Tibial nerve (tissue), 4 donors: Measurements from ENCODE around the gene CREB3L1. TPM values are rescaled to one million over a fixed set of nuclear protein-coding genes. Genes with fewer than 3 reads are reported as not detected.

Source experiments
- DNase-seq, 2 donors: peaks; one replicate each; pipeline ENCODE4 v3.0.0-alpha.2; 2019; ENCODE audit warnings: low spot score in 2 of 2
- H3K27ac ChIP-seq, 4 donors: fragments of 200-600 bp; sonication (generic) in 3 of 4; one replicate each; pipeline ENCODE4 v1.5.1; 2017 to 2019; ENCODE audit warnings: mild to moderate bottlenecking in 1 of 4
- H3K27me3 ChIP-seq, 2 donors: fragments of 200-600 bp; sonication (generic) in 1 of 2; one replicate each; pipeline versions ENCODE4 v1.5.1 to v1.6.0; 2017 to 2019
- H3K36me3 ChIP-seq, 3 donors: fragments of 200-600 bp; sonication (generic); one replicate each; pipeline ENCODE4 v1.5.1; 2018 to 2019
- H3K4me1 ChIP-seq, 4 donors: fragments of 200-600 bp; sonication (generic) in 3 of 4; one replicate each; pipeline ENCODE4 v1.5.1; 2017 to 2019
- H3K4me3 ChIP-seq, 4 donors: fragments of 200-600 bp; sonication (generic) in 3 of 4; one replicate each; pipeline ENCODE4 v1.5.1; 2017 to 2019; ENCODE audit warnings: mild to moderate bottlenecking in 1 of 4, moderate library complexity in 1 of 4
- H3K9me3 ChIP-seq, 4 donors: fragments of 200-600 bp; sonication (generic) in 3 of 4; one replicate each; pipeline ENCODE4 v1.5.1; 2017 to 2019
- CTCF ChIP-seq, 5 experiments: fragments of 200-600 bp in 3 of 5; fragments of 450-650 bp in 2 of 5; sonication (generic) in 3 of 5; IDR thresholded peaks; one replicate each; pipeline ENCODE4 v1.5.1; 2016 to 2019; ENCODE audit warnings: antibody characterized with exemption in 5 of 5, mild to moderate bottlenecking in 3 of 5, moderate library complexity in 2 of 5
- EP300 ChIP-seq, 2 donors: sonication (generic); formaldehyde crosslinking; IDR thresholded peaks; one replicate each; pipeline ENCODE4 v1.6.1; 2017; ENCODE audit warnings: antibody characterized with exemption in 2 of 2, mild to moderate bottlenecking in 1 of 2
- POLR2A ChIP-seq, 2 donors: fragments of 450-650 bp; IDR thresholded peaks; one replicate each; pipeline ENCODE4 v1.6.1; 2017; ENCODE audit warnings: antibody characterized with exemption in 2 of 2, mild to moderate bottlenecking in 2 of 2, moderate library complexity in 2 of 2
- WGBS, 2 donors: methylation state at CpG; one replicate each; pipeline ENCODE4 v1.1.5; 2018; 5-methylcytosine and 5-hydroxymethylcytosine counted together
- total RNA-seq, 4 donors: library from RNA; depleted of rRNA; stranded (reverse); fragments of >200 nt; gene quantifications; one replicate each; pipeline ENCODE4 v1.1.0, GENCODE V29; 2016

CREB3L1 gene
- total RNA-seq, 4 donors from 2014 or later, result 2.0 to 6.9 (median 3.4) TPM

GRCh38 chr11:46330563-46331281, 53.3 kb downstream of the CREB3L1 start:
- Histone ChIP-seq H3K27ac (no peak overlapping the region), H3K4me3 (no peak overlapping the region), H3K27me3 (peaks cover 0 to 78% of the 10 kb centered on the region in 2 donors), H3K36me3 (no peaks in the 10 kb centered on the region), H3K9me3 (no peaks in the 10 kb centered on the region), H3K4me1 (peaks cover 0 to 29% (median 10%) of the 10 kb centered on the region in 4 donors)
- TF ChIP-seq POLR2A (IDR thresholded peaks at IDR 0.05) (no peak), CTCF (IDR thresholded peaks at IDR 0.05) (no peak), EP300 (IDR thresholded peaks at IDR 0.05) (no peak)
- 25 to 33% methylated on average over 11 of the region's 11 CpGs for WGBS, 2 donors
- DNase-seq, result no peak

GRCh38 chr11:46331282-46331984, 54.0 kb downstream of the CREB3L1 start:
- Histone ChIP-seq H3K4me1 (peaks cover 0 to 29% (median 10%) of the 10 kb centered on the region in 4 donors), H3K36me3 (no peaks in the 10 kb centered on the region), H3K27ac (no peak overlapping the region), H3K9me3 (no peaks in the 10 kb centered on the region), H3K4me3 (no peak overlapping the region), H3K27me3 (peaks cover 0 to 78% of the 10 kb centered on the region in 2 donors)
- WGBS, 2 donors, result 66 to 69% methylated on average over 5 of the region's 5 CpGs
- no peak for DNase-seq
- TF ChIP-seq POLR2A (IDR thresholded peaks at IDR 0.05) (no peak), CTCF (IDR thresholded peaks at IDR 0.05) (no peak), EP300 (IDR thresholded peaks at IDR 0.05) (no peak)

GRCh38 chr11:46332093-46332567, 54.7 kb downstream of the CREB3L1 start:
- Histone ChIP-seq H3K4me3 (peak overlapping the region; percentile 5 to 49 (median 34)), H3K4me1 (peaks cover 0 to 29% (median 10%) of the 10 kb centered on the region in 4 donors), H3K36me3 (no peaks in the 10 kb centered on the region), H3K27me3 (peaks cover 0 to 78% of the 10 kb centered on the region in 2 donors), H3K9me3 (no peaks in the 10 kb centered on the region), H3K27ac (no peak overlapping the region)
- TF ChIP-seq CTCF (IDR thresholded peaks at IDR 0.05), result no peak
- no peak for TF ChIP-seq POLR2A (IDR thresholded peaks at IDR 0.05)
- TF ChIP-seq EP300 (IDR thresholded peaks at IDR 0.05), result no peak
- 16 to 20% methylated on average over 7 to 8 of the region's 8 CpGs for WGBS, 2 donors
- no peak for DNase-seq

GRCh38 chr11:46332568-46333393, 55.3 kb downstream of the CREB3L1 start:
- peaks cover 0 to 75% of the 10 kb centered on the region in 2 donors for H3K27me3 ChIP-seq
- H3K4me3 ChIP-seq, result peak overlapping the region; percentile 5 to 49 (median 34)
- TF ChIP-seq EP300 (IDR thresholded peaks at IDR 0.05) (no peak), CTCF (IDR thresholded peaks at IDR 0.05) (no peak), POLR2A (IDR thresholded peaks at IDR 0.05) (no peak)
- H3K36me3 ChIP-seq, result no peaks in the 10 kb centered on the region
- 3% methylated on average over 45 to 72 of the region's 99 CpGs for WGBS, 2 donors
- no peaks in the 10 kb centered on the region for H3K9me3 ChIP-seq
- no peak overlapping the region for H3K27ac ChIP-seq
- DNase-seq, result no peak
- H3K4me1 ChIP-seq, result peaks cover 0 to 29% (median 10%) of the 10 kb centered on the region in 4 donors
